ENCODE results near the gene ZNF136. TPM values are rescaled to one million over a fixed set of nuclear protein-coding genes. Genes with fewer than 3 reads are reported as not detected.

ZNF136 gene
- total and polyA plus RNA-seq, 2 experiments from 2014 or later, result 5.3 to 10.0 TPM

DNA sequence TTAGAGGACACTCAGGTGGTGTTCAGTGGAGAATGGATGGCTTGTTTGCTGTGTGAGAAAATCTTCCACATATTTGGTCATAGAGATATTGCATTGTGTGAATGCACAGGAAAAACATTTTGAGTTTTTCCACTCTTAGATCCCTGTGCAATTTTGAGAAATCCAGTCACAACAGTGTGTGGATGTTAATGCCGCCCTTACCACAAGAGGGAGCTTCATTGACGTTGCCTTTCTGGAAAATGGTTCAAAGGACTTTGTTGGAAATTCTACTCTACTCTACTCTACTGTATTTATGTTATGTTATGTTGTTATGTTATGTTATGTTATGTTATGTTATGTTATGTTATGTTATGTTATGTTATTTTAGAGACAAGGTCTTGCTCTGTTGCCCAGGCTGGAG, 36.2 kb upstream of the ZNF136 start:
- DNase-seq (ENCODE audit: low spot score), result no peak

GRCh38 chr19:12133069-12133468, 29.8 kb upstream of the ZNF136 start:
- Histone ChIP-seq H4K20me1 (ENCODE audit: insufficient read depth, poor library complexity, severe bottlenecking) (no peaks in the 10 kb centered on the region), H3K9me2 (replicated peaks; ENCODE audit: insufficient read depth) (no peaks in the 10 kb centered on the region), H3K36me3 (replicated peaks; ENCODE audit: insufficient read depth, low read depth) (peaks cover 14% of the 10 kb centered on the region), H3K4me2 (no peak overlapping the region), H3K27me3 (no peaks in the 10 kb centered on the region), H3K4me3 (no peak overlapping the region), H3K79me2 (peaks cover 19% of the 10 kb centered on the region), H3K9me3 (ENCODE audit: low read depth) (peaks cover 42% of the 10 kb centered on the region), H2AFZ (no peak overlapping the region), H3K27ac (no peak overlapping the region), H3K4me1 (ENCODE audit: insufficient read depth) (no peaks in the 10 kb centered on the region)
- TF ChIP-seq CTCF (IDR thresholded peaks at IDR 0.05; ENCODE audit: poor library complexity) (no peak), EZH2 (IDR thresholded peaks at IDR 0.05; ENCODE audit: borderline replicate concordance) (no peak), EZH2phosphoT487 (IDR thresholded peaks at IDR 0.05; ENCODE audit: low read depth, severe bottlenecking, unreplicated experiment) (no peak)
- WGBS (ENCODE audit: low lambda C conversion rate, missing lambda C conversion rate), result 99% methylated on average over 3 of the region's 3 CpGs
- no peak for DNase-seq (ENCODE audit: low spot score)

More for the DNA sequence above, 36.2 kb upstream of the ZNF136 start:
- no peaks in the 10 kb centered on the region for H3K9me2 ChIP-seq (replicated peaks; ENCODE audit: insufficient read depth)
- no peak overlapping the region for H2AFZ ChIP-seq
- whole genome bisulfite sequencing (ENCODE audit: low lambda C conversion rate, missing lambda C conversion rate), result 40% methylated on average over 2 of the region's 2 CpGs
- H3K79me2 ChIP-seq, result no peaks in the 10 kb centered on the region
- no peaks in the 10 kb centered on the region for H4K20me1 ChIP-seq (ENCODE audit: insufficient read depth, poor library complexity, severe bottlenecking)
- peak; percentile 33 for TF ChIP-seq CTCF (IDR thresholded peaks at IDR 0.05; ENCODE audit: poor library complexity)
- TF ChIP-seq EZH2 (IDR thresholded peaks at IDR 0.05; ENCODE audit: borderline replicate concordance), result no peak
- no peak overlapping the region for H3K4me3 ChIP-seq
- H3K4me2 ChIP-seq, result no peak overlapping the region
- H3K27me3 ChIP-seq, result no peaks in the 10 kb centered on the region
- H3K27ac ChIP-seq, result no peak overlapping the region
- no peaks in the 10 kb centered on the region for H3K4me1 ChIP-seq (ENCODE audit: insufficient read depth)
- H3K9me3 ChIP-seq (ENCODE audit: low read depth), result peaks cover 6% of the 10 kb centered on the region
- H3K36me3 ChIP-seq (replicated peaks; ENCODE audit: insufficient read depth, low read depth), result no peaks in the 10 kb centered on the region

DNA sequence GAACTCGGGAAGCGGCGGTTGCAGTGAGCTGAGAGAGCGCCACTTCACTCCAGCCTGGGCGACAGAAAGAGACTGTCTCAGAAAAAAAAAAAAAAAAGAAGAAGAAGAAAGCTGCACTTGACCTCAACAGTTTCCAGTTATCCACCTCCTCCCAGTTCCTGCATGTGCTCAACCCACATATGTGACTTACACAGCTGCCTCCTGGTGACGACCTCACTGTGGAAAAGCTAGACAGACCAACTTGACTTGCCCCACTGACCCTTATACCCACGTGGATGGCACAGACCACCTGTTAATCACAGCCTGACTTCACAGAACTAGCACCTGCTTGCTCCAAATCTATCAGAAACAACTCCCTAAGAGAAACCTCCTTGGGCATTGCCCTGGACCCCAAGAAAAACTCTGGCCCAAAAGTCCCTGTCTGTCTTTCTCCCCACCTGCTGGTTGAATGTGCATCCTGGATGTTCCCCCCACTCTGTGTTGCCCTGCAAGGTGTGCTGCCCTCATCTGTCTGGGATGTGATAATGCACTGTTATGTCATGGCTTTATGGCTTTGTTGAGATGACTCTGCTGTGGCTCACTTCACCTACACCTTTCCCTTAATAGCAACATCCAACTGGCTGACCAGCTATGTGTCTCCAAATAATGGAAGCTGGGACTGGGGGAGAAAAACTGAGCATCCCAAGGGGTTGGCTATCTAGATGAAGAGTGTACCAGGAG, 25.5 kb upstream of the ZNF136 start:
- no peaks in the 10 kb centered on the region for H4K20me1 ChIP-seq (ENCODE audit: insufficient read depth, poor library complexity, severe bottlenecking)
- DNase-seq (ENCODE audit: low spot score), result no peak
- H3K4me3 ChIP-seq, result no peak overlapping the region
- H3K9me3 ChIP-seq (ENCODE audit: low read depth), result peaks cover 35% of the 10 kb centered on the region
- no peak overlapping the region for H3K27ac ChIP-seq
- no peaks in the 10 kb centered on the region for H3K27me3 ChIP-seq
- H3K36me3 ChIP-seq (replicated peaks; ENCODE audit: insufficient read depth, low read depth), result peaks cover 14% of the 10 kb centered on the region
- H3K79me2 ChIP-seq, result peaks cover 35% of the 10 kb centered on the region
- TF ChIP-seq EZH2 (IDR thresholded peaks at IDR 0.05; ENCODE audit: borderline replicate concordance) (no peak), EZH2phosphoT487 (IDR thresholded peaks at IDR 0.05; ENCODE audit: low read depth, severe bottlenecking, unreplicated experiment) (no peak), CTCF (IDR thresholded peaks at IDR 0.05; ENCODE audit: poor library complexity) (no peak)
- 82% methylated on average over 6 of the region's 7 CpGs for WGBS (ENCODE audit: low lambda C conversion rate, missing lambda C conversion rate)
- H3K4me1 ChIP-seq (ENCODE audit: insufficient read depth), result peaks cover 5% of the 10 kb centered on the region
- H3K4me2 ChIP-seq, result no peak overlapping the region
- no peaks in the 10 kb centered on the region for H3K9me2 ChIP-seq (replicated peaks; ENCODE audit: insufficient read depth)
- no peak overlapping the region for H2AFZ ChIP-seq

All from hepatocyte (in vitro differentiated cells).